Stimulated activated CD4-positive, alpha-beta T cell treated with anti-CD3 and anti-CD28 coated beads, Interleukin-4, amount 100 ng/mL, for 48 hours (primary cell): ENCODE results near the gene SLC16A3.

ENCODE experiments used
- DNase-seq, 2 donors: peaks; one replicate each; pipeline ENCODE4 v3.0.0-alpha.2; 2020; ENCODE audit warnings: low read depth in 2 of 2

The SLC16A3 gene

DNA sequence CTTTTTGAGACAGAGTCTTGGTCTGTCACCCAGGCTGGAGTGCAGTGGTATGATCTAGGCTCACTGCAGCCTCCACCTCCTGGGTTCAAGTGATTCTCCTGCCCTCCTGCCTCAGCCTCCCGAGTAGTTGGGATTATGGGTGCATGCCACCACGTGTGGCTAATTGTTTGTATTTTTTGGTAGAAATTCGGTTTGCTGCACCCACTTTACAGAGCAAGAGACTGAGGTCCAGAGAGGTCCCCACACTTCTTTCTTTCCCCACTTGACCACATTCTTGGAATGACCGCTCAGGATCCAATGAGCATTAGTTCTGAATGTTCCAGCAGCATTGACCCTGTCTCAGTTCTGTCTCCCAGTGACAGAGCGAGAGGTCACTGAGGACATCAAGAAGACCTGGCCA, 5.3 kb upstream of the SLC16A3 start:
- DNase-seq = no peak

DNA sequence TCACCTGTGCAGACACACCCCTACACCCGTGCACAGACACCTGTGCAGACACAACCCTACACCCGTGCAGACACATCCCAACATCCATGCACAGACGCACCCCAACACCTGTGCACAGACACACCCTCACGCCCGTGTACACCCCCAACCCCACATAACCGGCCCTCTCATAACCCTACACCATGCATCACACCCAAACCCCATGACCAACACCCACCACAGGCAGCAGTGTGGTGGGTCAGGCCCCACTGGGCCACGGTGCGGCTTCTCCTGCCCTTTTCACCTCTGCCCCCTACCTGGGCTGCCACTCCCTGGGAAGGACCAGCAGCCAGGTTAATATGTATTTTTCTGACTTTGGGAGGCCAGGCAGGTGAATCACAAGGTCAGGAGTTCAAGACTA, 4.2 kb upstream of the SLC16A3 start:
- DNase-seq = no peak

DNA sequence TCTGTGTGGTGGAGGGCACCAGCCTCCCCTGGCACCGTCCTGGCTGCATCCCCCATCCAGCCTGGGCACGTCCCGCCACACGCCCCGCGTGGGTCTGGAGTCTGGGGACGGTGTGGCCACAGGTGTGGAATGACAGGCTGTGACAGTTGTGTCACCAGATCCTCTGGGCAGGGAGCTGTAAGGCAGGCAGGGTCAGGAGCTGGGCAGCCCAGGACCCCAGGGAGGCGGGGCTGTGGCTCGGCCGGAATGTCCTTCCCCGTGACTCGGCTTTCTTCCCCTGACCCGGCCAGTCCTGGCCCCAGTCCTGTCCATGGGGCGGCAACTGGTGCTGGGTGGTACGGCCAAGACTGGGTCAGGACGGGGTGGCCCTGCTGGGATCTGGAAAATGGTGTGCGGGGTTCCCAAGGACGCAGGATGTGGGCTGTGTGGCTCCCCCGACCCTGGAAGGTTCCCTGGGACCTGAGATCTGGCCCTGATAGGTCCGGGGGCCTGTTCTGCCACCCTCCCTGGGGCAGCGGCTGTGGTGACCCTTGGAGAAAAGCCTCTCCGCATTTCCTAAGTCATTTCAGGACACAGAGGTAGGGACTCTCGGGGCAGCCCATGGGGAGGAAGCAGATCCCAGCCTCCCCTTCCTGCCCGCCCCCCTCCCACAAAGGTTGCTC, 3.3 kb upstream of the SLC16A3 start:
- no peak for DNase-seq

DNA sequence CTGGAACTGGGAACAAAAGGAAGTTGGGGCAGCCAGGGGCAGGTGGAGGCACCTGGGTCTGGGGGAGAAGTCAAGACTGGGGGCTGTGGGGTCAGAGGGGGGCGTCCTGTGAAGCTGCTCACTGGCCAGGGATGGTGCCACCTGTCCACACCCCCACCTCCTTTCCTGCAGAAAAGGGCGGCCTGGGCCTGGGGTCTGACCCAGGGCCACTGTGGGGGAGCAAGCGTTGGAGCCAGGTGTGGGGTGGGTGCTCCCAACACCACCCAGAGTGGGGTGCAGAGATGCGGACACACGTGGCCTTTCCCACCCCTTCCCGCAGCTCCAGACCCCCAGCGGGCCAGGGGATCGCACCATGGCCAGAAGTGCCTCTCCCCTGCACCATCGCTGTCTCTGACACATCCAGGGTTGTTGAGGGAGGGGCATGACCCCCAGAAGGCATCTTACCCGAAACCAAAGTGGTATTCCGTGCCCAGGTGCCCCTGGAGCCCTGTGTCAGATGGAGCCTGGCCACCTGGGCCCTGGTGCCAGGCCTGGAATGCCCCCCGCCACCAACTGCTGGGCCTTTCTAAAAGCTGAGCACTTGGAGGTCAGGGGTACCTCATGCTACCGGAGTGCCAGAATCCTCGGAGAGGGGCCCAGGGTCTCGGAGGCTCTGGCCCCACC, 2.6 kb upstream of the SLC16A3 start:
- no peak for DNase-seq

DNA sequence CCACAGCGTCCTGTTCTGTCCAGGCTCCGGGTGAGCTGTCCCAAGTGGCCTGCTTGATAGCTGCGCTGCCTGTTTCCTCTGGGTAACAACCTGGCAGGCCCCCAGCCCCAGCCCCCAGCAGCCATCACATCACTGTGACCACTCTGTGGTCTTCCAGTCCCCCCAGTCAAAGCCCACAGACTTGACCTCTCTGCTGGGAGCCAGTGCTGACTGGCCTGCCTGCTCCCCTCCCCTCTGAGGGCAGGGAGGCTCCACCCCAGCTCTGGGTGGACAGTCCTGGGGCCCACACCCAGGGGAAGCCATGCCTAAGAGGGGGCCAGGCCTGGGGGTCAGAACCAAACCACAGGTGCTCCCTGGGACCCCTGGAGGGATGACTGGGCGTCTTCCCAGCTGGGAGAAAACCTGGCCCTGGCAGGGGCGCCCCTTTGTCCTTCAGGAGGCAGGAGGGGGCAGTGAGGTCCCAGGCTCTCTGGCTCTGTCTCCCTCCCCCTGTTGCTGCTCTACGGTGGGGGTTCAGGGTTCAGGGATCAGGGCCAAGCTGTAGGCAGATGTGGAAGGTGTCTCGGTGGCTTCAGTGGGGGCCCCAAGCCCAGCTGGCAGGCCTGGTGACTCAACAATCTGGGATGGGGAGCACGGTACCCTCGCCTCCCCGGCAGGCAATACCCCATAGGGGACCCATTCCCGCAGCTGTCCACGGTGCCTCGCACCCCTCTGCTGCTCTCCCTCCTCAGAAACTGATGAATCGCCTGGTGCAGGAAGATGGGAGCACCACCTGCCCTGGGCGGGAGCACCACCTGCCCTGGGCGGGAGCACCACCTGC, 1.8 kb upstream of the SLC16A3 start:
- DNase-seq = no peak

DNA sequence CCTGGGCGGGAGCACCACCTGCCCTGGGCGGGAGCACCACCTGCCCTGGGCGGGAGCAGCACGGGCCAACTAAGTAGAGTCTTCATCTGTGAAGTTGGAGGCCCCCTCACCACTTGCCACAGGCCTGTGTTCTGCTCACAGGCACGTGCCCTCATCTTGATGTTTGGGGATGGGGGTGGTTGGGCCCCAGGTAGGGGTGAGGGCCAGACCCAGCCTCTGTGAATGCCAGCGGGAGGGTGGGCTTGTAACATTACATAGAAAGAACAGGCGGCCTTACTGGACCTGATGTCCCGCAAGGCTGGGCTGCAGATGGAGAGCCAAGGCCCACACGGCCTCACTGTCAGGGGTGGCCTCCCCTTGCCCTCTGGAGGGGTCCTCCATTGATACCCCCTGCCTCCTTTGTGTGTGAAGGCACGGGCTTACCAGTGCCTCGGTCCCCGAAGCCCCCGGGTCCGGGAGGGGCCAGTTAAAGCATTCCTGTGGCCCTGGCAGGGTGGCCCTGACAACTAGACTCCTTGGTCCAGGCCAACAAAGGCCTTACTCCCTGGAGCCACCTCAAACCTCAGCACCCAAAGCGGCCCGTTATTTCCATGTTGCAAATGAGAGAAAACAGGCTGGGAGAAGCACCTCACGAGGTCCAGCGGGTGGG, 1.1 kb upstream of the SLC16A3 start:
- no peak for DNase-seq

DNA sequence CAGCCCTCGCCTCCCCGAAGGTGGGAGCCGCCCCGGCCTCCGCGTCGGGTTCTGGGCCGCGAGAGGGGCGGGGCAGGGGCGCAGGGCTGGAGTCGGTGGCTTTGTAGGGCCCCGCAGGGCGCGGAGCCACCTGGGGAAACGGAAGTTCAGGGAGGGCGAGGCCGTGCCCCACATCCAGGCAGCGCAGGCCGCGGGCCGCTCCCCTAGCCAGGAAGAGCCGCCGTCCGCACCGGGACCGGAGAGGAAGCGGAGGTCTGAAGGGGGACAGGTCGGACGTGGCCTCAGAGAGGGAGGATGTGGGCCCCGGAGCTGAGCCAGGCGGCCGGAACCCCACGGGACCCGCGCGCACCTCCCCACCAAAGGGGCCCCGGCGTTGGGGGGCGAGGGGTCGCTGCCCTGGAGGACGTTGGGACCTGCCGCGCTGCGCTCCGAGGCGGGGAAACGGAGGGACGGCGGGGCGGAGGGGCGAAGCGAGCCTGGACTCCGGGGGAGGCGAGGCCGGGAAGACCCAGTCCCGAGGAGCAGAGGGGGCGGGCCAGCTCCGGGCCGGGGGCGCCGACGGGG, 482 bp upstream of the SLC16A3 start:
- DNase-seq = peak in 1 of 2 donors; percentile 52

DNA sequence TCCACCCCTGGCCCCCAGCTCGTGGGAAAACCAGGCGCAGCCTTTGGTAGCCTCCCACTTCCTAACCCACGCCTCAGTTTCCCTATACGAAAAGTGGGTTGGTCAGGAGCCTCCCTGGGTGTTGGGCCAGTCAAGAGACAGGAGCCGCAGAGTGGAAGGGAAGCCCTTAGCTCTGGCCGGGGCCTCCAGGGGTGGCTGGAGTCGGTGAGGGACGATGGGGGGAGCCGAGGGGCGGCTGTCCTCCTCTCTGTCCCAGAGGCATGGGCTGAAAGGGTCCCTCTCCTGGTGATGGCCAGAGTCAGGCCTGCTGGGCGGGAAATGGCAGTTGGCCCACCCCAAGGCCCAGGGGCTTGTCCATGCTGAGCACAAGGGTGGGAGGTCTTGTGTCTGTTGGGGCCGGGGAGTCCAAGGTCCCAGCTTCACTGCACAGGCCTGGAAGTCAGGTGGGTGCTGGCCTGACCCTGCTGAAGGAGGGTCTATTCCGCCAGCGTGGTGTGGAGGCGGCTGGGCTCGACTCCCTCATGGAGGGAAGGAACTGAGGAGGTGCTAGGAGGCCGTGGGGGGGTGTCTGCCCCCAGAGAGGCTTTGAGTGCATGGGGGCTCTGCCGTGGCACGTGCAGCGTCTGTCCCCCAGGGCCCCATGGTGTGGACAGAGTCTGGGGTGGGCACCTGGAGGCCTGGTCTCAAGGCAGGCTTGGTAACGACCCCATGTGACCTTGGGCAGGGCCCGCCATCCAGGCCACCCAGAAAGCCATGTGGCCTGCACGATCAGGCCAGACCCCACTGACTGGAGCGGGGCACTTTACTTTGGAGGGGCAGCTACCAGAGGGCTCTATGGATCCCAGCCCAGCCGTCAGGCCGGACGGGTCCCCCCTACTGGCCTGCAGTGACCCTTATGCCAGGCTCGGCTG, 1.1 kb downstream of the SLC16A3 start:
- no peak for DNase-seq

DNA sequence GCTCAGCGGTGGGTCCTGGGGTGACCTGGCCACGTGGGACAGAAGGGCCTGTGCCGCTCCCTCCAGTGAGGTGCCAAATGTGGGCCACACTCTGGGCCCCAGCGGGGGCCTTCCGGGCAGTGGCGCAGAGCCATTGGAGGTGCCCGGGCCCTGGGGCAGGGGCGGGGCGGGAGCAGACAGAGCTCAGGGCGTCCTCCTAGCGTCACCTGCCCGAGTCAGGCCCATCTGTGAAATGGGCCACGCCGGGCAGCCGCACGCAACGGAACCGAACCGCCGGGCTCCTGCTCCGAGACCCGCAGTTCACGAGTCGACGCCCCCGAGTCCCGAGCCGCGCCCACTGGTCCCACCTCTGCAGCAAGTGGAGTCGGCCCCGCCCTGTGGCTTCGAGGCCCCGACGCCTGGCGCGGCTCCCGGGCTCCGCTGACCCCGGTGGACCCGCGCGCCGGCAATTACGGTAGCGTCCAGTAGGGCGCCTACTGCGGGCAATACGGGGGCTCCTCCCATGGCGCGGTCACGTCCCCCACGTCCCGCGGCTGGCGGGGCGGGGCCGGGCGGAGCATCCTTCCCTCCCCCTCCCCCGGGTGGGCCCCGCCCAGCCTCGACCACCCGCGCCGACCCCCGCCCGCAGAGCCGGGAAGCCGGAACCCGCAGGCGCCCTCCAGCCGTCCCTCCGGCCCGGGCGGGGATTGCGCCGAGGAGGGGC, 1.9 kb downstream of the SLC16A3 start:
- peak; percentile 58 to 64 for DNase-seq

DNA sequence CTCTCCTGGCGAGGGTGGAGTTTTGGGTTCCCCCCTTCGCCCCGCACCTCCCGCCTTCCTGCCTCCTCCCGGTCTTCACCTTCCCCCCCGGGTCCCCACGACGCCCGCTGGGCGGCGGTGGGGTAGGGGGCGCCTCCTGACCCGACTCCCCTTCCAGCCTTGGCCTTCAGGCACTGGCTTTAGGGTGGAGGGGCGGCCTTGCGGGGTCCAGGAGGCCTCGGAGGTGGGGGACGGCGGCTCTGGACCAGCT, 2.4 kb downstream of the SLC16A3 start:
- no peak for DNase-seq

DNA sequence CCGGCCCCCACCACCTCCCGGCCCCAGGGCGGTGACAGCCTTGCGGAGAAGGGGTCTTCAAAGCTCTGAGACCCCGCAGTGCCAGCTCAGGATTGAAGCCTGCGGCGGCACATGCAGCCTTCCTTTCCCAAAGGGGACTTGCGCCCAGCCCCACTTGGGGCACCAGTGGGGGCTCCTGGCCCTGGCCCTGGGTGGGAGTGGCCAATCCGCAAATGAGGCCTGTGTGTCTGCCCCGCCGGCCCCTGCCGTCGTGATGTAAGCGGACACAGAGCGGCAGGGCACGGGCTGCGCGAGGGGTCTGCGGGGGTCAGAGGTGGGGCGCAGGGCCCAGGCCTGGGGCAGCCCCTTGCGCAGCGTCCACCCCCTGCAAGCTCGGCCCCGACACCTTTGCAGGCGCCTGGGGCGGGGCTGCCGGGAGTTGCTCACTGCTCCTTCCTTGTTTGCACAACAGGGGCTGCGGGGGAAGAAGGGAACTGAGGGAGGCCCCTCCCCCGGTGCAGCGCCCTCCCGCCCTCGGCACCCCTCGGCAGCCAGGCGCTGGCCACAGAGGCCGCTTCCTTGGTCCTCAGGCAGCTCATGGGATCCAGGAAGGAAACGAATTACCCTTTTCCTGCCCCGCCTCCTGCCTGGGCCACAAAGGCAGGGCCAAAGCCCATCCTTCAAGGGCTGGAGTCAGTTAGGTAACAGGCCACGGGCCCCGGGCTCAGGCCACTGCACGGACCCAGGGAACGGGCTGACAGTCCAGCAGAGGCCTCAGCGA, 2.9 kb downstream of the SLC16A3 start:
- DNase-seq = no peak

DNA sequence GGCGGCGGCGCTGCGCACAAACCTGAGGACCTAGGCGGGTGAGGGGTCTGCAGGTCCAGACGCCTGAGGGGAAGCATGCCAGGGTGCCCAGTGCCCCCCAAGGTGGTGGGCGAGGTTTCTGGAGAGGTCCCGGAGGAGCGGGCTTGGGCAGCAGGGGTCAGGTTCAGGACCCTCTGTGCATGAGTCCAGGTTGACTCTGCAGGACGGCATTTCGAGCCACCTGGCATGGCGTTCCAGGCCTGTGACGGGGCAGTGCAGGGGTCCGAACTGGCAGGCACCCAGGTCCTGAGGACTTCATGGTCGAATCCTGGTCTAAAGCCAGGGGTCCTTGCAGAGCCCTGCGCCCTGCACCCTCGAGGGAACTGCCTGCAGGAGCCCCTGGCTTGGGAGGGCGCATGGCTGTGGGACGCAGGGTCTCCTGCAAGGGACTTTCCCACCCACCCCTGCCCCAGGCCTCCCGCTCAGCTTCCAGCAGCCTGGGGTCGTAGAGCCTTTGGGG, 3.5 kb downstream of the SLC16A3 start:
- no peak for DNase-seq

DNA sequence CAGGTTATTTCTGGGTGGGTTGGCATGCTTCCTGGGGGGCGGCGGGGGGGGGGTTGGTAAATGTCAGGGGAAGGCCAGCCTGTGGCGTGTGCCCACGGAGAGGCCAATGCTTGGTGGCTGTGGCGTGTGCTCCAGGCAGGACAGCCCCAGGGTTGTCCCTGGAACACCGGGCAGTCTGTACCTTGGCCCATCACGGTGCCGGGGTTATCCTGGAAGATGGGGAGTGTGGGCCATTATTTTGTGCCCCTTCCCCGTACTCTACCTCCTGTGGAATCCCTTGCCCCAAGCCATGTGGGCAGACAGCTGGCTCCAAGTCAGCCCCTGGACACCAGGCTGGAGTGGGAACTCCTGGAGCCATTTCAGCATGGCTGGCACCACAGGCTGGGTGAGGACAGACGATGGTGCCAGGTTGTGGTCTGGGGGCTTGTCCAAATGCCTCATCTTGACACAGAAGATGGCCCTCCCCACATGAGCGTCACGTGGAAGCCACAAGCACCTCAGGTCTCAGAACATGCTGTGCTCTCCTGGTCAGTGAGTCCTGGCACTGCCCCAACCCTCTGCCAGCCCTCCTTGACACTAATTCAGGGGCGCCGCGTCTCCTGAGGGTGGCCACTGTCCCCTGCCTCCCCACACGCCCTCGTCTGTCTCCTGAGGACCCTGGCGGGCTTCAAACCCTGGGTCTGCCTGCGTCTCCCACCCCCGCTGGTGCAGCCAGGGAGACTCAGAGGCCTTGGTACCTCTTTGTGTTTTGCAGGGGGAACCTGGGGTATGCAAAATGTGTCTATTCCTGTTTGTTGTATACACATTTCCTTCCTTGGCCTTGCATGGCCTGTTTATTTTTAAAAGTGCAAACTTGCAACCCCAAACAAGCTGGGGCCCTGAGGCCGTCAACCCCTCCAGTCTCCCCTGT, 4.3 kb downstream of the SLC16A3 start:
- DNase-seq = no peak

DNA sequence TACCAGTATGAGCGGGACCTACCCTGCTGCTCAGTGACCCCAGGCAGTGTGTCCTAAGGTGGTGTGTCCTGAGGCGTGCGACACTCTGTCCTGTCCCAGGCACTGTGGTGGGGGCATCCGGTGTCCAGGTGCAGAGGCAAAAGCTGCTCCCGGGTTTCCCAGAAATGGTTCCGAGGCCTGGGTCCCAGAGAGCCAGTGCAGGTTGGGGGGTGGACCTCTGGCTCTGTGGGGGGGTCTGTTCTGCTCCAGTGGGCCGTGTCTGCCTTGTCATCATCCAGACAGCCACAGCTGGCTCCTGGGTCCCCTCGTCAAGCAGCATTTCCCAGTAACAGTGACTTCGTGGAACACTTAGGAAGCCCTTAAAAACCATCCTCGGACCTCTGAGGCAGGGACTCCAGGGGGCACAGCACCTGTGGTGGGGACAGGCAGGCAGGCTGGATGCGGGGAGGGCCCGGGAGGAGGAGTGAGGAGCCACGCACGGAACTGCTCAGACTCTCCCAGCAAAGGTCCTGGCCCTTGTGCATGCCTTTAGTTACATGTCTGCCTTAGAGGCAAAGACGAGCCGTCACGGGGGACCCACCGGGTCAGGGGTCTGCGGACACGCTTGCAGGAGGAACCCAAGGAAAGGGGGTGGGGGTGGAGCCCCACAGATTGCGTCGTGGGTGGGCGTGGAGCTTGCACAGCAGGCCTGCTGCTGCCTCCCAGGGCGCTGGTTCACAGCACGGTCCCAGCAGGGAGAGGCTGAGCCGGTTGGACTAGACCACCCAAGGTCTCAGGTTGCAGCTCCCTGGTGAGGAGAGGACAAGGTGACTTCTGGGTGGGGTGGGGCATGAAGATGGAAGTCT, 5.6 kb downstream of the SLC16A3 start:
- no peak for DNase-seq

DNA sequence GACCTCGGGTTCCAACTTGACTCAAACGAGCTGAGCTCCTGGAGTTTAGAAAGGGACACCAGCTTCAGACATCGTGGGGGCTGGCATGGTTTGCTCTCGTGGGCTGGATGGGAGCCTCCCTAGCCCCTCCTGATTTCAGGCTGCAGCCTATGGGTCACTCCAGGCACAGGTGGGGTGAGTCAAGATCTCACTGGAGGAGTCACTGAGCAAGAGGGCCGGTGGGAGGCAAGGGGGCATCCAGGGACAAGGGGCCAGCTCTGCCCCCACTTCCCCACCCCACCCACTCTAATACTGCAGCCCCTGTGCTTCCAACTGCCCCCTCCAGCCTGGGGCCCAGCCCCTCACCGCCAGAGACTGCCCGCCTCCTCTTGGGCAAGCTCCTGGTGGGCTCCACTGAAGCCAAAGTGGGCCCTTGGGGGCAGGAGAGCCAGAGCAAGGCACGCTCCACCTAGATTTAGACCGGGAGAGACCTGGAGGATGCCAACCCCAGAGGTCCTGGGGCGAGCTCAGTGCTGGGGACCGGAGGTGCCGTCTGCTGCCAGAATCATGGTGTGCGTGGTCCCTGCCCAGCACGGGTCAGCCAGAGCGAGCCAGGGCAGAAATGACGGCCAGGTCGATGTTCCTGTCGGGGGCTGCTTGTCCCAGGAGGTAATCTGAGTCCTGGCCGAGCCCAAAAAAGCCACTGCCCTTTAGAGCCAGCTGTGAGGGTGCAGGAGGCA, 6.4 kb downstream of the SLC16A3 start:
- DNase-seq = no peak

DNA sequence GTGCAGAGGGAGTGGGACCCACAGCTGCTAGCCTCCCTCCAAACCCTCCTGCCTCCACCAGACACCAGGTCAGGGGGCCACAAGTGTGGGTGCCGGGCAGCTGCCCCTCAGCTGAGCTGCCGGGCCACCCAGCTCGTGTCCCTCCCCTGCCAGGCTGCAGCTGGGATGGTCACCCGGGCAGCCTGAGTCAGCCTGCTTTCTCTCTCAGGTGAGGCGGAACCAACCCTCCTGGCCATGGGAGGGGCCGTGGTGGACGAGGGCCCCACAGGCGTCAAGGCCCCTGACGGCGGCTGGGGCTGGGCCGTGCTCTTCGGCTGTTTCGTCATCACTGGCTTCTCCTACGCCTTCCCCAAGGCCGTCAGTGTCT, 6.9 kb downstream of the SLC16A3 start:
- no peak for DNase-seq
